ENCODE measurements around the gene BCAN.

BCAN gene

DNA sequence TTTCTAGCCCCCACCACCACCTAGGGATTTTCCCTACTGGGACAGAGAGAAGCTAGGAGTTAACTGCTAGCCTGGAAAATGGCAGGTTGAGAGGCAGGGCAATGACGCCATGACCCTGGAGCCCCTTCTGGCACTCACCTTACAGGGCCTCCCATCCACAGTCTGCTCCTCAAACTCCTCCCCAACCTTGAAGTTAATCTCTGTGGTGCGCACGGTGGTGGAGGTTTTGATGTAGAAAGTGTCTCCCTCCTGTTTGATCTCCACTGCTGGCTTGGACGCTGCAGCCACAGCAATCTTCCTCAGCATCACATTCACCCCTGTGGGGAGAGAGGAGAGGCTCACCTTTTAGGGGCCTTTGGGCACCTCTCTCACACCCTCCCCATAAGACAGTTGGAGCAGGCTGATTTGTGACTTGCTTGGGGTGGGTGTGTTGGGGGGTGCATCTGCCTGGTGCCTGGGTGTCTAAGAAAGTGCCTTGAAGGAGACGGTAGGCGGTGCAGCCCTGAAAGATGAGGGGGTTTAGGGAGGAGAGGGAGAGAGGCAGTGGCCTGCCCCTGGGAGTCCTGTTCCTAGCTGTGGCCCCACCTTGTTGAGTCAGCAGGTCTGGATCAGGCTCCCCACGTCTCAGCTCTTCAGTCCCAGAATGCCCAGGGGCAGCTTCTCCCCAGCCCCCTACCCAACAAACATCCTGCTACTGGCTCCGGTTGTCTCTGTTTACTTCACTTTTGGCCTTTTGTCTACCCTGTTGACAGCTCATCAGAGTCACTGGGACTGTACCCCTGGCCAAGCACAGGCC is 59.0 kb downstream of the BCAN start:
- DNase-seq (ENCODE audit: low read depth in 2 of 2) = no peak

DNA sequence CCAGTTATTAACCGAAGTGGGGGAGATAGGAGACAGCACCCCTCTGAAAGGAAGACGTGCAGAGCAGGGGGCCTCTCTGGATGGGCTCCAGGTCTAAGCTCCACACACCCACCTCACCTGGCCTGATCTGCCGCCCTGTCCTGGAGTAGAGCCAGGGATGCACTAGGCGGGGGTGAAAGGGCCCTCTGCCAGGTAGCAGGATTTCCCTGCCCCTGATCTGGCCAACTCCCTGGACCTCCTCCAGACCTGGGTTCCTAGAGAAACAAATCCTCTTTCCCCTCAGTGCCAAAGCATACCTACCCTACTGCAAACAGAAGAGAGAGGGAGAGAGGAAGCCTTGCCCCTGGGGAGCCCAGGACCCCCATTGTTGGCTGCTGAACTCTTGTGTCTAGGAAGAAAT is 61.4 kb downstream of the BCAN start:
- no peak for DNase-seq (ENCODE audit: low read depth in 2 of 2)

DNA sequence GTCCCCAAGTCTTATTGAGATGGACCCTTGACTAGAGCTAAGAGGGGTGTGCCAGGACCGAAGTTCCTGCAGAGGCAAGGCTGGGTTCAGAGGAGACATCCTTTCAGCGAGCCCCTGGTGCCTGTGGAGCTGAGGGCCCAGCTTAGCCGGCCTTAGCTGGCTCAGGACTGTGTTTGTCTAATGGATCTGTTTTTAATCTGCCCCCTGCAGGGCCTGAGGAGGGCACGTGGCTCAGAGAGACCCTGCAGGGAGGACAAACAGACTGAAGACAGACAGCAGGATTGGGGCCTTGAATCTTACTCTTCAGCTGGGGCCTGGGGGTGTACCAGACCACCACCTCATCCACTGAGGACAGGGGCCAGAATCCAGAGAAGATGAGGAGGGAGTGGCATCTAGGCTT is 61.8 kb downstream of the BCAN start:
- no peak for DNase-seq (ENCODE audit: low read depth in 2 of 2)

DNA sequence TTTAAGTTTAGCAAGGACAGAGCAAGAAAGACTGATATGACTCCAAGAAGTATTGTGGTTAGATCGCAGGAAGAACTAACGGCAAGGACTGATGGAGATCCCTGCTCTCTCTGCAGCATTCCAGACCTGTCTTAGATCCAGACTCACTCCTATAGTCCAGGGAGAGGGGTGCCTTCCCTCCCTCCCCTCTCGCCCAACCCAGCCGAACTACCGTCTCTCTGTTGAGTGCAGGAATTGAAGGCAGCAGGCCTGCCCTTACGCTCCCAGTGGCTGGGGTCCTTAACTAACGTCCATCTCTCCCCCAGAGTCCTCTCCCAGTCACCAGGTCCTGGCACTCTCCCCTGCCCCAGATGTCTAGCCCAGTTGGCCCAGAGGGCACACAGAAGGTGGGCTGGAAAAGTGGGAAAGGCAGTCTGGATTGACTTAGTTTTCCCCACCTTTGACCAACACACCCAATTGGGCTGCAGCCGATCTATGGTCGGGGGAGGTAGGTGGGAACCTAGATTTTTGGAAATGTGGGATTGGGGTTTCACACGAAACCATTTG is 62.3 kb downstream of the BCAN start:
- no peak for DNase-seq (ENCODE audit: low read depth in 2 of 2)

DNA sequence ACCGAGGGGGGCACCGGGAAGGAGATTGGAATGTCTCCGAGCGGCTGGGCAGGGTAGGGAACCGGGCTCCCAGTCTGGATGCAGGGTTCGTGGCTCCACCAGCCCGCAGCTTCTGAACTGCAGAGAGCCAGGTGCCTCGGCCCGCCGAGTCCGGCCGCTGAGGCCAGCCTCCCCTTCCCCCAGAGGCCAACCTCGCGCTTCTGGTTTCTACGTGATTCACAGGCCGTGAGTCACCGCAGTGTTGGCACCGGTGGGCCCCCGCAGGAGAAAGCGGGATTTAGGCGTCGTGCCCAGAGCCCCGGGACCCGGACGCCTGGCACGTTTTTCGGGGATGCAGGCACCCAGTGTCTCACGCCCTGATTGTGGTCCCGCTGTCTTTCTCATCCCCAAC is 63.0 kb downstream of the BCAN start:
- DNase-seq (ENCODE audit: low read depth in 2 of 2) = no peak

DNA sequence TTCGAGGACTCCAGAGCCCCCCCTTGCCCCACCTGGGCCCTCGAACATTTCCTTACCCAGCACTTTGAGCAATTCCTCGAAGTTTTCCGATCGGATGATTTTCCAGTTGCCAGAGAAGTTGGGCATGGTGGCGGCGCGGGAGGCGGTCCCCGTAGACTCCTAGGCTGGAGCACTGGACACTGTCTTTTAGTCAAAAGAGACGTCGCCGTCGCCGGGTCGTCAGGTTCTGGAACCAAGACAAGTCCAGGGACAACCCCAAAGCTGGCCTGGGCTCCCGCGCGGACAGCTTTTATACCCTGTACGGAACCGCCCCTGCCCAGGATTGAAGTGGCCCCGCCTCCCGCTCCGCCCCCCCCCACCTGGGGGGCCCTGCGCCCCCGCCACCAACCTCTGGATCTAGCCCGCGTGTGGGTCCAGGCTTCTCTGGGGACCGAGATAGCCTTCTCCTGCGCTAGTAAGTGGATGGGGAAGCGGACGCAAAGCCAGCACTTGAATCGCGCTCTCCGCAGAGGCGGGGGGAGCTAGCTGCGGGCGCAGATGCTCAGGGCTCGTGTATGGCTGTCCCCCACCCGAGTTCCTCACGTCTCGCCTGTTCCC is 63.5 kb downstream of the BCAN start, which contains the start of gene CRABP2:
TSS of gene CRABP2 (minus strand) at position 263 of the 597 bp plus-strand sequence. CDS start at position 126, 137 bp downstream.
- no peak for DNase-seq (ENCODE audit: low read depth in 2 of 2)

DNA sequence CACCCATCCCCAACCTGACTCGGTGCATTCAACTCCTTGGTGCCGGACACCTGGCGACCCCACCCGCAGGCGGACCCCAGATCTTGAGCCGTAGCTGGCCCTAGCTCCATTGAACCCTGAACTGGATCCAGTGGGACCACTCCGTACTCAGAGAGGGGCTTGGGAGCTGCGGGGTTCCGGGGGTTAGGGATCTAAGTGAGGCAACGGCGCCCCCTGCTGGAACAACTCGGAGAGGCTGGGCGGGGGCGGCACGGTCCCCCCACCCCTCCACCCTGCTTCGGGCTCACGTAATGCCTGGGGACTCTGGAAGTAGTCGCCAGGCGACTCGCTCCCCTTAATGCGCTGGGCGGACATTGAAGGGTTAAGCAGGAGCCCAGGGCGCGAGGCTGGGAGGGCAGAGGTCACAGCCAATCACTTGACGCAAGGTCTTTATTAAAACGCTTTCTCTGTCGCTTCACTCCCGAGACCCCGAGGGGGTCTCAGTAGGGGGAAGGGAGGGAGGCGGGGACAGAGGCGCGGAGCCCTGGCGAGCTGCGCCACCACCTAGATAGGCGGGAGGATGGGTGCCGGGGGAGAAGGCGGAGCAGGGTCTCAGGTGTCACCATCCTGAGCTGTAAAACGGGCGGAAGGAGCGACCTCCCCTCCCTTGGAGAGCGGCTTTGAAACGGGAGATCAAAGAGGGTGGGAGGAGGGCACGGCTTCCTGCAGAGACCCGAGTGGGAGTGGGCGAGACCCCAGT is 64.2 kb downstream of the BCAN start:
- peak; percentile 42 to 63 for DNase-seq (ENCODE audit: low read depth in 2 of 2)

DNA sequence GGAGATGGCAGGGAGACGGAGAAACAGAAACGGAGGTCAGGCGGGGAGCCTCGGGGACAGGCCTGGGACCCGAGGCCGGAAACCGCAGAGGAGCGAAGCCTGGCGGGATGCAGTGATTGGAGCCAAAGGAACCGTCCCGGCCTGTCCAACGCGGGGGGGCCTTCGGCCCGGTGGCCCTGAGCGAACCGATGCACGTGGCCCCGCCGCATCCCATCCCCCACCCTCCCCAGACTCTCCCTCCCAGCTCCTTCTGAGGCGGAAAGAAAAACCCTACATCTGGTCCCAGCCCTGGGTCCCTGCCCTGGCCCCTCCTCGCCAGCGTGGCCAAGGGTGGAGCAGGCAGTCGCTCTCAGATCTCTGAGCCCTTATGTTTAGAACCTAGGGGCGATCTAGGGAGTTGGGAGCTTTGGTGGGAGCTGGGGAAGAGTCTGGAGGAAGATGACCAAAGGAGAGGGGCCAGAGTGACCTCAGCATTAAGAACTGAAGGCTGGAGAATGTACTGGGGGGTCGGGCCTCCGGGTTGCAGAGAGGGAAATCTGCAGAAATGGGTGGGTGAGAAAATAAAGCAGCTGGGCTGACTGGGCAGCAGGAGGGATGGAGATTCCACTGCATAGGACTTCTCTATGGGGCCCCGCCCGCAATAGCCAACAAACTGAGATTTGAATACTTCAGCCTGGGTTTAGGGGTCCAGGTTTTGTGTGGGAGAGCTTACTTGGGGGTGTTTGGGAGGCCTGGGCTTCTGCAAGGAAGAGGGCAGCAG is 64.9 kb downstream of the BCAN start:
- no peak for DNase-seq (ENCODE audit: low read depth in 2 of 2)

DNA sequence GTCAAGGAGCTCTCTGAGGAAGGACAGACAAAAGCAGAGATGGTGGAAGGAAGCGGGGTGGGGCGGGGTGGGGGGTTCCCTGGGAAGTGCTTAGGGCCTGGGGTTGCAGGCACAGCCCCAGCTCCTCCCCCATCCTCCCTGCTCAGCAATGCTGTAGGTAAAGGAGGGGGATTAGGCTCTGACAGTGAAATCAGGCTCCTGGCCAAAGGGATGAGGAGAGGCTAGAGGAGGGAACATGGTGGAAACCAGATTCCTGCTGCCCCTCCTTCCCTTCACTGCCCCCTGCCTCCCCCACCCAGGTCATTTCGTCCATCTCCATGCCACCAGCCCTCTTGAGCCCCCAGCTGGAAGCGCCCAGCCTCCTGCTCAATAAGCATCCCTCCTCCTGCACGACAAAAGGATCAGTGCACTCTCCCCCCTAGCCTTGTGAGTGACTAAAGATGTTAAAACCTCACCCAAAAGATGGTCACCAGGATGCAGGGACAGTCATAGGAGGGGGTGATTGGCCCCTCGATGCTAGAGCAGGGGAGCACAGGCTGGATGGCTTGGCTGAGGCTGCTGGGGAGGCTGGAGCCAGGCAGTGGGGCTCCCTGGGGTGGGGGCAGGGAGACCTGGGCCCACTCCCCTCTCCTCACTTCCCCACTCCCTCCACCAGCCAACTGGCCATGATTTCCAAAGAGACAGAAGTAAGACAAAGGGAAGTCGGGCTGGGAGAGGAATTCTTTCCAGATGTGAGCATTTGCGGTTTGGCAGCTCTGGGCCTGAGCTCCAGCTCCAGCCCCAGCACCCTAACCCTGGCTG is 65.7 kb downstream of the BCAN start:
- DNase-seq (ENCODE audit: low read depth in 2 of 2) = no peak

DNA sequence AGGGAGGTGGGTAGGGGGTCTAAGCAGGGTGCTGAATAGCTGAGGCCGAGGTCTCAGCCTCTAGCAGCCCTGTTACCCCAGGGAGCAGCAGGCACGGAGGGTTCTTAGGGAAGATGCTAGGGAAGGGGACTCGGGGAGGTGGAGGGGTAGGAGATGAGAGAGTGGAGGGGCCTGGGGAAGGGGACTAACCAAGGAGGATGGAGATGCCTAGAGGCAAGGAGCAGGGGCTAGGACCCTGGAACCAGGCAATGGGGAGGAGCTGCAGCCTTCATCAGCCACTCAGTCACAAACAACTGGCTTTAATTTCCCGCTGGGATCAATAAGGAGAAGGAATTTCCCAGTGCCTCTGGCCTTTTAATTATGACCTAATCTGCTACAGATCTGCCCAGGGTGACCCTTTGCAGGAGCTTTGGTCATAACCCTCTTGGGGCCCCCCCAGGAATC is 66.3 kb downstream of the BCAN start:
- no peak for DNase-seq (ENCODE audit: low read depth in 2 of 2)

DNA sequence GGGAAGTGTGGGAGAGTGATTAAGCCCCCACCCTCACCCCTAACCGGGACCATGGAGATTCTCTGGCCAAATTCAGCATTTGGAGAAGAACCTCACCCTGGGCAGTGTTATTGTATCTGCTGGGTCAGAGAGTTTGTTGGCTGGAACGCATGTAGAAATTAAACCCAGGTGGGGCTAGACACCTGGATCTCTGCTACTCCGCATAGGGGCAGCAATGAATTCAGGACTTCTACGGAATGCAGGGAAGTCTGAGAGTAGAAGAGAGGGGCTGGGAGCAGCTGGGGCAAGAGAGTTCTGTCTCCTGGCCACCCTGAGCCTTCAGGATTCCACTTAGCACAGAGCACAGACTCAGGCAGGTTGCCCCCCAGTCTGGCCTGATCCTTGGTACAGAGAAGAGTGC is 67.1 kb downstream of the BCAN start:
- DNase-seq (ENCODE audit: low read depth in 2 of 2) = no peak

All from stimulated activated CD4-positive, alpha-beta T cell treated with anti-CD3 and anti-CD28 coated beads, Interleukin-1b, Interleukin-23, amount 100 ng/mL, for 1 hour (primary cell).